K562 (cell line): Measurements from ENCODE around the gene HADHB. TPM values are rescaled to one million over a fixed set of nuclear protein-coding genes. Genes with fewer than 3 reads are reported as not detected.
A peak's percentile ranks its signal among the peaks of the same experiment; 100 is the strongest.

ENCODE experiments used
- EP400 ChIP-seq: fragments of 450-650 bp; IDR thresholded peaks from 2 replicates; pipeline ENCODE4 v1.6.1; 2017; ENCODE audit warnings: antibody characterized with exemption, mild to moderate bottlenecking, moderate library complexity
- ESRRA ChIP-seq: fragments of 450-650 bp; IDR thresholded peaks from 2 replicates; pipeline ENCODE4 v1.6.1; 2014; ENCODE audit warnings: low read depth, mild to moderate bottlenecking, moderate library complexity, borderline replicate concordance
- EZH2 ChIP-seq: IDR thresholded peaks from 2 replicates; pipeline ENCODE4 v1.6.1; 2012; ENCODE audit warnings: low read depth, mild to moderate bottlenecking, inconsistent platforms, low read length, borderline replicate concordance
- FOXA1 ChIP-seq: fragments of 450-650 bp; IDR thresholded peaks from 2 replicates; pipeline ENCODE4 v1.6.1; 2016; ENCODE audit warnings: mild to moderate bottlenecking, borderline replicate concordance
- GTF2F1 ChIP-seq: IDR thresholded peaks from 2 replicates; pipeline ENCODE4 v1.6.1; 2011; ENCODE audit warnings: low read depth, low read length, improper control_type of control experiment
- HDAC1 ChIP-seq, 2 experiments: fragments of 450-650 bp; IDR thresholded peaks; 2 replicates each; pipeline ENCODE4 v1.6.1; 2016 to 2017; ENCODE audit warnings: inconsistent platforms in 1 of 2, mild to moderate bottlenecking in 1 of 2, moderate library complexity in 1 of 2
- HDAC8 ChIP-seq: fragments of 450-650 bp; IDR thresholded peaks from 2 replicates; pipeline ENCODE4 v1.6.1; 2016; ENCODE audit warnings: mild to moderate bottlenecking, missing genetic modification characterization, moderate library complexity, missing compliant biosample characterization
- ILF3 ChIP-seq: fragments of 450-650 bp; IDR thresholded peaks from 2 replicates; pipeline ENCODE4 v1.6.1; 2018; ENCODE audit warnings: antibody characterized with exemption, mild to moderate bottlenecking, moderate library complexity, borderline replicate concordance
- KLF6 ChIP-seq: fragments of 250-450 bp; sonication (Bioruptor Pico); IDR thresholded peaks from 2 replicates; pipeline ENCODE4 v1.4.0; 2020; ENCODE audit warnings: mild to moderate bottlenecking, moderate library complexity, borderline replicate concordance
- MAFG ChIP-seq: fragments of 450-650 bp; conservative IDR thresholded peaks from 2 replicates; pipeline ENCODE4 v1.6.1; 2016; ENCODE audit warnings: missing genetic modification characterization, missing compliant biosample characterization
- MCM3 ChIP-seq: fragments of 450-650 bp; IDR thresholded peaks from 2 replicates; pipeline ENCODE4 v1.6.1; 2016
- MTF1 ChIP-seq: fragments of 250-450 bp; sonication (Bioruptor Pico); IDR thresholded peaks from 2 replicates; pipeline ENCODE4 v1.9.0; 2021; ENCODE audit warnings: moderate library complexity, mild to moderate bottlenecking, inconsistent platforms, borderline replicate concordance
- NR2F6 ChIP-seq: fragments of 450-650 bp; formaldehyde crosslinking; IDR thresholded peaks from 2 replicates; pipeline ENCODE4 v1.4.0; 2020; ENCODE audit warnings: mild to moderate bottlenecking
- NR4A1 ChIP-seq, 2 experiments: fragments of 250-450 bp in 1 of 2; fragments of 450-650 bp in 1 of 2; sonication (Bioruptor Pico) in 1 of 2; IDR thresholded peaks; 2 replicates each; pipeline versions ENCODE4 v1.4.0 to v1.6.1; 2016 to 2020; ENCODE audit warnings: mild to moderate bottlenecking in 2 of 2, missing compliant biosample characterization in 1 of 2, missing genetic modification characterization in 1 of 2, moderate library complexity in 1 of 2
- PHB ChIP-seq: fragments of 250-450 bp; sonication (Bioruptor Pico); IDR thresholded peaks from 2 replicates; pipeline ENCODE4 v1.5.0; 2021
- PHF8 ChIP-seq: fragments of 200-600 bp; sonication (generic); IDR thresholded peaks from 2 replicates; pipeline ENCODE4 v1.6.1; 2012; ENCODE audit warnings: mixed run types, mild to moderate bottlenecking, inconsistent platforms, low read length, moderate library complexity, borderline replicate concordance
- RAD21 ChIP-seq, 2 experiments: fragments of 250-450 bp in 1 of 2; fragments of 450-650 bp in 1 of 2; sonication (Bioruptor Pico) in 1 of 2; formaldehyde crosslinking in 1 of 2; IDR thresholded peaks in 1 of 2; conservative IDR thresholded peaks in 1 of 2; 2 replicates each; pipeline versions ENCODE4 v1.4.0 to v1.8.0; 2020 to 2022; ENCODE audit warnings: mild to moderate bottlenecking in 2 of 2, moderate library complexity in 1 of 2
- RBM22 ChIP-seq: fragments of 200-400 bp; formaldehyde crosslinking; IDR thresholded peaks from 2 replicates; pipeline ENCODE4 v1.6.1; 2018; ENCODE audit warnings: low read length, low read depth; ENCODE audit not compliant: poor library complexity, severe bottlenecking
- RNF2 ChIP-seq: sonication (generic); IDR thresholded peaks from 2 replicates; pipeline ENCODE4 v1.6.1; 2016
- SIN3A ChIP-seq, 2 experiments: fragments of 150-350 bp in 1 of 2; IDR thresholded peaks; 2 replicates each; pipeline ENCODE4 v1.6.1; 2011 to 2016; ENCODE audit warnings: borderline replicate concordance in 2 of 2, low read depth in 2 of 2, low read length in 2 of 2, mild to moderate bottlenecking in 2 of 2, moderate library complexity in 2 of 2; ENCODE audit not compliant: control insufficient read depth in 1 of 2
- SNRNP70 ChIP-seq: fragments of 200-400 bp; formaldehyde crosslinking; optimal IDR thresholded peaks from 2 replicates; pipeline ENCODE3; 2017; ENCODE audit warnings: low read depth, low read length
- SOX6 ChIP-seq: fragments of 450-650 bp; IDR thresholded peaks from 2 replicates; pipeline ENCODE4 v1.6.1; 2014; ENCODE audit warnings: mild to moderate bottlenecking
- SREBF2 ChIP-seq: sonication (generic); formaldehyde crosslinking; IDR thresholded peaks from 2 replicates; pipeline ENCODE4 v1.4.0; 2020; ENCODE audit warnings: mild to moderate bottlenecking, missing genetic modification reagents
- TAL1 ChIP-seq: fragments of 450-650 bp; IDR thresholded peaks from 2 replicates; pipeline ENCODE4 v1.6.1; 2016; ENCODE audit warnings: mild to moderate bottlenecking
- WHSC1 ChIP-seq: IDR thresholded peaks from one replicate; pipeline ENCODE4 v1.6.1; 2012; ENCODE audit warnings: low read length, control low read depth, inconsistent platforms
- ZC3H11A ChIP-seq: IDR thresholded peaks from 2 replicates; pipeline ENCODE4 v1.6.1; 2012; ENCODE audit warnings: low read depth, low read length, improper control_type of control experiment
- ZNF143 ChIP-seq: sonication (generic); formaldehyde crosslinking; IDR thresholded peaks from 2 replicates; pipeline ENCODE4 v1.9.0; 2022; ENCODE audit warnings: mild to moderate bottlenecking, missing genetic modification reagents
- ZNF197 ChIP-seq: fragments of 200-800 bp; sonication (Bioruptor generic); IDR thresholded peaks from 2 replicates; pipeline ENCODE4 v1.6.1; 2016; ENCODE audit warnings: low read depth, missing genetic modification characterization, missing compliant biosample characterization
- ZNF780A ChIP-seq: fragments of 250-450 bp; sonication (Bioruptor Pico); IDR thresholded peaks from 2 replicates; pipeline ENCODE4 v1.5.0; 2021; ENCODE audit warnings: mild to moderate bottlenecking
- polyA plus RNA-seq, 8 experiments: library from polyadenylated mRNA; depleted of rRNA in 4 of 8; stranded (reverse) in 5 of 8; unstranded in 3 of 8; fragments of >200 nt; fragmentation: Nextera tagmentation in 2 of 8; fragmentation: Illumina TruSeq in 1 of 8; extraction: Ambion mirVana in 2 of 8; extraction: Trizol in 1 of 8; gene quantifications; 2 replicates each; pipeline versions ENCODE4 v1.2.1 to v1.2.3, GENCODE V29; 2011 to 2014; ENCODE audit warnings: inconsistent platforms in 1 of 8, missing spikeins in 1 of 8
- total RNA-seq, 7 experiments: library from RNA; depleted of rRNA in 6 of 7; stranded (reverse); fragments of >200 nt in 6 of 7; fragmentation: Illumina TruSeq in 2 of 7; extraction: Trizol in 2 of 7; gene quantifications; 2 replicates each; pipeline versions ENCODE4 v1.2.1 to v1.2.3, GENCODE V29; 2011 to 2021; ENCODE audit warnings: low replicate concordance in 1 of 7
- TF ChIP-seq, protein P1 (sequence below): IDR thresholded peaks from 3 replicates; pipeline ENCODE4 v1.6.1; 2011; ENCODE audit warnings: borderline replicate concordance, mild to moderate bottlenecking; ENCODE audit not compliant: insufficient read length, insufficient read depth
- TF ChIP-seq, protein P2 (sequence below): fragments of 450-650 bp; conservative IDR thresholded peaks from 2 replicates; pipeline ENCODE4 v1.6.1; 2016; ENCODE audit warnings: missing genetic modification characterization, low read depth, mild to moderate bottlenecking, control low read depth, missing compliant biosample characterization

The HADHB gene
- total and polyA plus RNA-seq, 9 of the 15 experiments (the other 6 are each of a cell fraction or from before 2014, with no cell fraction given), result 67.3 to 199 (median 100) TPM

DNA sequence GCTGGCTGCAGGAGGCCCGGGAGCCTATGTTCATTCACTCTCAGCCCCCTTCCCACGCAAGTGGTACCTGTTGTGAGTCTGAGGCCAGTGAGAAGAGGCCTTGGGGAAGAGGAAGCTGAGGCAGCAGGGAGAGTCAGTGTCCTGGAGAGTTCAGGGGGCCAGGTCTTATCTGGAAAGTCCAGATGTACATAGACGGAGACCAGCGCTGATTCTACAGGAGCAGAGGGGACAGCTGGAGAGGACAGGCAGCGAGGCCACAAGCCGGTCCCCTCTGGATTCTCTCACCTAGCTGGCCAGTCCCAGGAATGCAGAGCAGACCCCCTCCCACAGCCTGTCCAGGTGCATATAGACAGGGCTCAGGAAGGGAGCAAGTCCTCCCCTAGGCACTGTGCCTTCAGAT lies 72.1 kb downstream of the HADHB start (continued):
- TF ChIP-seq WHSC1 (no peak), KLF6 (CRISPR knock-in tag) (no peak), EZH2 (no peak), SREBF2 (CRISPR knock-in tag) (no peak), MCM3 (no peak), PHB (CRISPR knock-in tag) (no peak), NR2F6 (no peak), RNF2 (no peak), ZNF197 (CRISPR knock-in tag) (no peak), SIN3A (IDR thresholded peaks at IDR 0.05; ENCODE audit: borderline replicate concordance in 2 of 2, control insufficient read depth in 1 of 2, low read depth in 2 of 2, low read length in 2 of 2) (no peak), SOX6 (peak; percentile 60; the same call in 1 of the 2 replicates), ZC3H11A (no peak), ZNF780A (CRISPR knock-in tag) (no peak), RBM22 (no peak), ESRRA (no peak), HDAC8 (tag) (no peak), MTF1 (CRISPR knock-in tag) (no peak), NR4A1 (CRISPR knock-in tag; IDR thresholded peaks at IDR 0.05) (no peak), NR4A1 (tag; IDR thresholded peaks at IDR 0.05) (no peak), MAFG (no peak), ZNF143 (no peak), HDAC1 (IDR thresholded peaks at IDR 0.05) (peak in 1 of 2 experiments; percentile 66; a peak in 2 of 4 replicates), PHF8 (no peak), SNRNP70 (no peak), RAD21 (CRISPR knock-in tag; conservative IDR thresholded peaks at IDR 0.05 in 1 of 2, IDR thresholded peaks at IDR 0.05 in 1 of 2) (no peak), ILF3 (no peak), EP400 (no peak), TAL1 (peak; percentile 83), FOXA1 (no peak), GTF2F1 (no peak)
- TF ChIP-seq, protein P1, sequence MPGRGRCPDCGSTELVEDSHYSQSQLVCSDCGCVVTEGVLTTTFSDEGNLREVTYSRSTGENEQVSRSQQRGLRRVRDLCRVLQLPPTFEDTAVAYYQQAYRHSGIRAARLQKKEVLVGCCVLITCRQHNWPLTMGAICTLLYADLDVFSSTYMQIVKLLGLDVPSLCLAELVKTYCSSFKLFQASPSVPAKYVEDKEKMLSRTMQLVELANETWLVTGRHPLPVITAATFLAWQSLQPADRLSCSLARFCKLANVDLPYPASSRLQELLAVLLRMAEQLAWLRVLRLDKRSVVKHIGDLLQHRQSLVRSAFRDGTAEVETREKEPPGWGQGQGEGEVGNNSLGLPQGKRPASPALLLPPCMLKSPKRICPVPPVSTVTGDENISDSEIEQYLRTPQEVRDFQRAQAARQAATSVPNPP, result no peak
- TF ChIP-seq, protein P2, sequence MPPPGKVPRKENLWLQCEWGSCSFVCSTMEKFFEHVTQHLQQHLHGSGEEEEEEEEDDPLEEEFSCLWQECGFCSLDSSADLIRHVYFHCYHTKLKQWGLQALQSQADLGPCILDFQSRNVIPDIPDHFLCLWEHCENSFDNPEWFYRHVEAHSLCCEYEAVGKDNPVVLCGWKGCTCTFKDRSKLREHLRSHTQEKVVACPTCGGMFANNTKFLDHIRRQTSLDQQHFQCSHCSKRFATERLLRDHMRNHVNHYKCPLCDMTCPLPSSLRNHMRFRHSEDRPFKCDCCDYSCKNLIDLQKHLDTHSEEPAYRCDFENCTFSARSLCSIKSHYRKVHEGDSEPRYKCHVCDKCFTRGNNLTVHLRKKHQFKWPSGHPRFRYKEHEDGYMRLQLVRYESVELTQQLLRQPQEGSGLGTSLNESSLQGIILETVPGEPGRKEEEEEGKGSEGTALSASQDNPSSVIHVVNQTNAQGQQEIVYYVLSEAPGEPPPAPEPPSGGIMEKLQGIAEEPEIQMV (tag), result no peak
